Heart right ventricle (tissue), 16 donors: ENCODE results near the gene ATXN2. TPM values are rescaled to one million over a fixed set of nuclear protein-coding genes. Genes with fewer than 3 reads are reported as not detected.

Experiments
- ATAC-seq, 8 donors: fragments of 200-7000 bp; cut with Tn5 transposase; one replicate each; pipeline ENCODE4 v1.9.1; 2020; ENCODE audit warnings: mild to moderate bottlenecking in 8 of 8, moderate library complexity in 8 of 8, moderate number of reproducible peaks in 1 of 8
- DNase-seq, 2 donors: peaks; one replicate each; pipeline ENCODE4 v3.0.0-alpha.2; 2020
- H3K27ac ChIP-seq, 10 donors: fragments of 200-600 bp; sonication (generic) in 2 of 10; one replicate each; pipeline versions ENCODE4 v1.5.0 to v1.8.0; 2020 to 2022; ENCODE audit warnings: mild to moderate bottlenecking in 3 of 10
- H3K27me3 ChIP-seq, 7 donors: fragments of 200-600 bp; one replicate each; pipeline ENCODE4 v1.8.0; 2021 to 2022; ENCODE audit warnings: mild to moderate bottlenecking in 2 of 7
- H3K36me3 ChIP-seq, 9 donors: fragments of 200-600 bp; sonication (generic) in 1 of 9; one replicate each; pipeline versions ENCODE4 v1.5.0 to v1.8.0; 2020 to 2022; ENCODE audit warnings: mild to moderate bottlenecking in 2 of 9
- H3K4me1 ChIP-seq, 9 donors: fragments of 200-600 bp; sonication (generic) in 1 of 9; one replicate each; pipeline versions ENCODE4 v1.5.0 to v1.8.0; 2020 to 2022; ENCODE audit warnings: mild to moderate bottlenecking in 4 of 9
- H3K4me3 ChIP-seq, 10 donors: fragments of 200-600 bp; sonication (generic) in 2 of 10; one replicate each; pipeline versions ENCODE4 v1.5.0 to v1.8.0; 2020 to 2022; ENCODE audit warnings: mild to moderate bottlenecking in 7 of 10, moderate library complexity in 2 of 10
- H3K9me3 ChIP-seq, 11 donors: fragments of 200-600 bp in 10 of 11; sonication (generic) in 2 of 11; one replicate each; pipeline versions ENCODE4 v1.5.0 to v1.8.0; 2013 to 2022; ENCODE audit warnings: mild to moderate bottlenecking in 2 of 11, control low read depth in 1 of 11, moderate library complexity in 1 of 11
- WGBS, 2 donors: extraction: QIAGEN DNeasy Blood & Tissue Kit; methylation state at CpG; one replicate each; pipeline ENCODE4 v1.1.7; 2013; ENCODE audit warnings: inconsistent platforms in 1 of 2; 5-methylcytosine and 5-hydroxymethylcytosine counted together
- intact Hi-C, 10 donors: fragments of 100-400 bp; cut with DNase I; formaldehyde crosslinking; loops; one replicate each; pipeline versions ENCODE4 v1.11.1 to v1.14.2; 2022
- long read RNA-seq, 3 donors: library from polyadenylated mRNA; unstranded; transcript quantifications; one replicate each; pipeline ENCODE4 v2.0.0, GENCODE V29; 2020 to 2021
- polyA plus RNA-seq, 2 donors: library from polyadenylated mRNA; stranded (reverse); fragments of 200-250 nt; gene quantifications; one replicate each; pipeline ENCODE4 v1.2.3, GENCODE V29; 2013
- total RNA-seq, 10 donors: library from RNA; stranded (reverse); fragmentation: NEBNext Ultra II Directional in 3 of 10; extraction: Animal tissue kit (Norgen Biotek cat#: 25700) in 3 of 10; gene quantifications; one replicate each; pipeline versions ENCODE4 v1.2.1 to v1.2.4, GENCODE V29; 2021 to 2023
- TF ChIP-seq, protein P1 (sequence below), 9 donors: fragments of 200-600 bp; sonication (generic) in 2 of 9; IDR thresholded peaks; one replicate each; pipeline versions ENCODE4 v1.5.0 to v1.8.0; 2021 to 2022; ENCODE audit warnings: antibody characterized with exemption in 9 of 9, mild to moderate bottlenecking in 5 of 9, moderate library complexity in 1 of 9
- donor health status: Arrhythmogenic right ventricular cardiomyopathy.
- donor health status: ischemic (EF 13 %, LVEDD 7.1; RV severe dilation, severe dysfunction).
- donor health status: healthy with polysubstance abuse.
- donor health status: DM: no; HTN: yes; CAD: no.
- donor health status: DM: no; HTN: no; CAD: no.
- donor health status: ischemic (EF 25% LVEDD 6.9; RV normal size, moderate dysfunction).
- donor health status: ischemic (EF 25% LVEDD 5.7; RV mildly dilated, moderate dysfunction).
- donor health status: healthy.
- donor health status: DM: yes; HTN: yes; CAD: no.
- donor health status: Ischemic cardiomyopathy.
- donor health status: ischemic (EF 35%, LVEDD 5.7; RV mildly dilated, moderate dysfunction).
- donor health status: nonischemic (EF 11% LVEDD 7.7; RV severe dilation, severe dysfunction).
- donor health status: DM: yes; HTN: yes; CAD: no.
- donor health status: PGD.
- donor health status: ischemic (EF 29% LVEDD 5.4; RV normal size, mild dysfunction).
- donor health status: nonischemic (EF 23%, LVEDD 6.1; RV moderate dilation, normal function).

The ATXN2 gene, protein sequence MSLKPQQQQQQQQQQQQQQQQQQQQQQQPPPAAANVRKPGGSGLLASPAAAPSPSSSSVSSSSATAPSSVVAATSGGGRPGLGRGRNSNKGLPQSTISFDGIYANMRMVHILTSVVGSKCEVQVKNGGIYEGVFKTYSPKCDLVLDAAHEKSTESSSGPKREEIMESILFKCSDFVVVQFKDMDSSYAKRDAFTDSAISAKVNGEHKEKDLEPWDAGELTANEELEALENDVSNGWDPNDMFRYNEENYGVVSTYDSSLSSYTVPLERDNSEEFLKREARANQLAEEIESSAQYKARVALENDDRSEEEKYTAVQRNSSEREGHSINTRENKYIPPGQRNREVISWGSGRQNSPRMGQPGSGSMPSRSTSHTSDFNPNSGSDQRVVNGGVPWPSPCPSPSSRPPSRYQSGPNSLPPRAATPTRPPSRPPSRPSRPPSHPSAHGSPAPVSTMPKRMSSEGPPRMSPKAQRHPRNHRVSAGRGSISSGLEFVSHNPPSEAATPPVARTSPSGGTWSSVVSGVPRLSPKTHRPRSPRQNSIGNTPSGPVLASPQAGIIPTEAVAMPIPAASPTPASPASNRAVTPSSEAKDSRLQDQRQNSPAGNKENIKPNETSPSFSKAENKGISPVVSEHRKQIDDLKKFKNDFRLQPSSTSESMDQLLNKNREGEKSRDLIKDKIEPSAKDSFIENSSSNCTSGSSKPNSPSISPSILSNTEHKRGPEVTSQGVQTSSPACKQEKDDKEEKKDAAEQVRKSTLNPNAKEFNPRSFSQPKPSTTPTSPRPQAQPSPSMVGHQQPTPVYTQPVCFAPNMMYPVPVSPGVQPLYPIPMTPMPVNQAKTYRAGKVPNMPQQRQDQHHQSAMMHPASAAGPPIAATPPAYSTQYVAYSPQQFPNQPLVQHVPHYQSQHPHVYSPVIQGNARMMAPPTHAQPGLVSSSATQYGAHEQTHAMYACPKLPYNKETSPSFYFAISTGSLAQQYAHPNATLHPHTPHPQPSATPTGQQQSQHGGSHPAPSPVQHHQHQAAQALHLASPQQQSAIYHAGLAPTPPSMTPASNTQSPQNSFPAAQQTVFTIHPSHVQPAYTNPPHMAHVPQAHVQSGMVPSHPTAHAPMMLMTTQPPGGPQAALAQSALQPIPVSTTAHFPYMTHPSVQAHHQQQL
- total RNA-seq (10 to 100 TPM; 47.9 to 69.9 (median 55.2) TPM), polyA plus RNA-seq (10 to 100 TPM; 18.8 to 49.4 TPM)
- long read RNA-seq, donor 1, partial matches to known transcripts = 19 of 36 reads
- long read RNA-seq, donor 1, other reads (novel, unspliced or antisense) = 14 of 36 reads
- long read RNA-seq, donor 2, partial matches to known transcripts = 18 of 26 reads
- long read RNA-seq, donor 2, other reads (novel, unspliced or antisense) = 7 of 26 reads
- long read RNA-seq, donor 3, partial matches to known transcripts = 34 of 54 reads
- long read RNA-seq, donor 3, other reads (novel, unspliced or antisense) = 19 of 54 reads

DNA sequence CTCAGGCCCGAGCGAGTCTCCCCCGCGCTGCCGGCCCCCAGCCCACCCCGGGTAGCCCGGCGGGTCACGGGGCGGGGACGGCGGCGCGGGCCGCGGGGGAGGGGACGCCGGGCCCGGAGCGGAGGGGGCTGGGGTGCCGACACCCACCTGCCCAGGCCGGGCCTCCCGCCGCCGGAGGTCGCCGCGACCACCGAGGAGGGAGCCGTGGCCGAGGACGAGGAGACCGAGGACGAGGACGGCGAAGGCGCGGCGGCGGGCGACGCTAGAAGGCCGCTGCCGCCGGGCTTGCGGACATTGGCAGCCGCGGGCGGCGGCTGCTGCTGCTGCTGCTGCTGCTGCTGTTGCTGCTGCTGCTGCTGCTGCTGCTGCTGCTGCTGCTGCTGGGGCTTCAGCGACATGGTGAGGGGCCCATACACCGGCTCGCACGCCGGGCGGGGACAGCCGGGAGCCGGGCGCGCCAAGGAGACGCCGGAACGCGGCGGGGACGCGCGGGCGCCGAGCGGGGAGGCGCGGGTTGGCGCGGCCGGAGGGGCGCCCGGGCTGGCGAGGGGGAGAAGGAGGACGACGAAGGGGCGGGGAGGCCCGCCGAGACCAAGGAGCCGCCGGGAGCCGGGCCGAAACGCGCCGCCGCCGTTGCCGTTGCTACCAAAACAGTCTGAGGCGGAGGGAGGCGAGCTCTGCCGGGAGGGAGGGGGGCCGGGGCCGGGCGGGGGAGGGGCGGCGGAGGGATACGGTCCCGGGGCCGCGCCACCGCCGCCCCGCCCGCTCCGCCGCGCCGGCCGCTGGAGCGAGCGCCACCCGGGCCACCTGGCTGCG, at the start of gene ATXN2:
Gene ATXN2 (minus strand): TSS at position 679 of the 816 bp plus-strand sequence. CDS start 281 bp downstream, at position 398.
- no peaks in the 10 kb centered on the region for H3K27me3 ChIP-seq
- peaks cover 4 to 44% (median 40%) of the 10 kb centered on the region in 9 donors for H3K4me1 ChIP-seq
- 1% methylated on average over 84 to 119 of the region's 119 CpGs for WGBS, 2 donors

DNA sequence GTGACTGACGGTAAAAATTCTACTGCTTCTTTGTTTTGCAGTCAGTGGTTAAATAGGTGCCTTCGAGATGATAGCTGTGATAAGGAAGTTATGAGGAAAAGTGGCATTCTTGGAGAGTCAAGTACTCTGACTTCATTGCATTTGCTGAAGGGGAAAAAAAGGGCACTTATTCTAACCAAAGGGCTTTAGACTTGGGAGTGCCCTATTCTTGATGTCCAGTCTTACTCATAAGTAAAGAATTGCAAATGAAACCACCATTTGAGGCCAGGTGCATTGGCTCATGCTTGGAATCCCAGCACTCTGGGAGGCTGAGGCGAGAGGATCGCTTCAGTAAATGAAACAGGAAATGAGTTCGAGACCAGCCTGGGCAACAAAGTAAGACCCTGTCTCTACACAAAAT, 46.3 kb upstream of the ATXN2 start:
- 95 to 96% methylated on average over 5 of the region's 5 CpGs for WGBS, 2 donors
- peaks cover 0 to 21% (median 17%) of the 10 kb centered on the region in 9 donors for H3K4me1 ChIP-seq
- ATAC-seq (no peak), DNase-seq (no peak)
- H3K4me3 ChIP-seq = no peak overlapping the region
- no peak overlapping the region for H3K27ac ChIP-seq
- intact Hi-C loops = no loop called here
- no peaks in the 10 kb centered on the region for H3K9me3 ChIP-seq
- TF ChIP-seq, protein P1, sequence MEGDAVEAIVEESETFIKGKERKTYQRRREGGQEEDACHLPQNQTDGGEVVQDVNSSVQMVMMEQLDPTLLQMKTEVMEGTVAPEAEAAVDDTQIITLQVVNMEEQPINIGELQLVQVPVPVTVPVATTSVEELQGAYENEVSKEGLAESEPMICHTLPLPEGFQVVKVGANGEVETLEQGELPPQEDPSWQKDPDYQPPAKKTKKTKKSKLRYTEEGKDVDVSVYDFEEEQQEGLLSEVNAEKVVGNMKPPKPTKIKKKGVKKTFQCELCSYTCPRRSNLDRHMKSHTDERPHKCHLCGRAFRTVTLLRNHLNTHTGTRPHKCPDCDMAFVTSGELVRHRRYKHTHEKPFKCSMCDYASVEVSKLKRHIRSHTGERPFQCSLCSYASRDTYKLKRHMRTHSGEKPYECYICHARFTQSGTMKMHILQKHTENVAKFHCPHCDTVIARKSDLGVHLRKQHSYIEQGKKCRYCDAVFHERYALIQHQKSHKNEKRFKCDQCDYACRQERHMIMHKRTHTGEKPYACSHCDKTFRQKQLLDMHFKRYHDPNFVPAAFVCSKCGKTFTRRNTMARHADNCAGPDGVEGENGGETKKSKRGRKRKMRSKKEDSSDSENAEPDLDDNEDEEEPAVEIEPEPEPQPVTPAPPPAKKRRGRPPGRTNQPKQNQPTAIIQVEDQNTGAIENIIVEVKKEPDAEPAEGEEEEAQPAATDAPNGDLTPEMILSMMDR (IDR thresholded peaks at IDR 0.05) = no peak
- peaks cover 0 to 99% (median 56%) of the 10 kb centered on the region in 9 donors for H3K36me3 ChIP-seq
- no peaks in the 10 kb centered on the region for H3K27me3 ChIP-seq

More for the DNA sequence above, at the start of gene ATXN2:
- ATAC-seq = peak in 7 of 8 donors; percentile 11 to 75 (median 46)
- peak; percentile 68 to 73 for DNase-seq
- Histone ChIP-seq H3K9me3 (no peaks in the 10 kb centered on the region), H3K27ac (peak within 1 kb of the TSS; percentile 93 to 100 (median 99)), H3K36me3 (no peaks in the 10 kb centered on the region), H3K4me3 (peak within 1 kb of the TSS; percentile 78 to 97 (median 92))
- intact Hi-C loops = loop anchor here in 2 of 10 donors (5.0 kb wide), 2 partner anchors 37 to 38 kb away; no protein-coding TSS in a partner anchor
- TF ChIP-seq, protein P1 (IDR thresholded peaks at IDR 0.05) = no peak

DNA sequence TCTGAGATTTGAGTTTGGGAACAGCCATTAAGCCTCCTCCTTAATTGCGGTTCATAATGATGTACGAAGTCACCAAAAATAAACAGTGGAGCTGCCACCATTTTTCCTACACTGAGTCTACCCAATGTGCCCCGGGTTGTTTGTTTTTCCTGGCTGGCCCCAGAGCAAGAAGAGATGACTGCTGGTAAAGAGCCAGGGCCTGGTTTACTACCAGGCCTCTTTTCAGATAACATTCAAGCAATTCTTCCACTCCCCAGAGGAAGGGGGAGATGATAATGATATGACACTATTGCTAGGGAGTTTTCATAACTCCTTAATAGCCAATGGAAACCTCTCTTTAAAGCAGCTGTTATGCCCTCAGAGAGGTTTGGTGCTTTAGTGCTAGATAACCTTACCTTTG, 44.3 kb upstream of the ATXN2 start:
- H3K9me3 ChIP-seq = no peaks in the 10 kb centered on the region
- 35 to 47% methylated on average over 3 of the region's 3 CpGs for WGBS, 2 donors
- H3K36me3 ChIP-seq = peaks cover 0 to 89% (median 38%) of the 10 kb centered on the region in 9 donors
- TF ChIP-seq, protein P1 (IDR thresholded peaks at IDR 0.05) = no peak
- intact Hi-C loops = no loop called here
- ATAC-seq (peak; percentile 35 to 79 (median 72)), DNase-seq (peak in 1 of 2 donors; percentile 46)
- H3K4me3 ChIP-seq = no peak overlapping the region
- H3K27me3 ChIP-seq = no peaks in the 10 kb centered on the region
- peaks cover 0 to 21% (median 17%) of the 10 kb centered on the region in 9 donors for H3K4me1 ChIP-seq
- peak overlapping the region in 8 of 10 donors; percentile 5 to 72 (median 39) for H3K27ac ChIP-seq
